Raji (cell line): Measurements from ENCODE around the gene PAK5.

ENCODE experiments used
- POLR2A ChIP-seq: IDR thresholded peaks from 2 replicates; pipeline ENCODE4 v1.6.1; 2011; ENCODE audit warnings: low read depth, low read length, control low read depth; ENCODE audit not compliant: insufficient read depth

The PAK5 gene

GRCh38 chr20:9672027-9672426 is 166.8 kb downstream of the PAK5 start:
- TF ChIP-seq POLR2A: no peak

GRCh38 chr20:9668381-9668780 is 170.5 kb downstream of the PAK5 start:
- no peak for TF ChIP-seq POLR2A

GRCh38 chr20:9663423-9663822 is 175.5 kb downstream of the PAK5 start:
- no peak for TF ChIP-seq POLR2A

GRCh38 chr20:9660236-9660868 is 178.5 kb downstream of the PAK5 start:
- TF ChIP-seq POLR2A: no peak

GRCh38 chr20:9647741-9648140 is 191.1 kb downstream of the PAK5 start:
- TF ChIP-seq POLR2A: no peak

GRCh38 chr20:9646375-9646774 is 192.5 kb downstream of the PAK5 start:
- TF ChIP-seq POLR2A: no peak

GRCh38 chr20:9642882-9643281 is 196.0 kb downstream of the PAK5 start:
- no peak for TF ChIP-seq POLR2A

GRCh38 chr20:9637889-9638288 is 201.0 kb downstream of the PAK5 start:
- no peak for TF ChIP-seq POLR2A

- TF ChIP-seq POLR2A: no peak
Observed at GRCh38 chr20:9635750-9636149, 203.1 kb downstream of the PAK5 start.

GRCh38 chr20:9634327-9634726 is 204.5 kb downstream of the PAK5 start:
- no peak for TF ChIP-seq POLR2A

GRCh38 chr20:9632991-9633390 is 205.9 kb downstream of the PAK5 start:
- no peak for TF ChIP-seq POLR2A

- no peak for TF ChIP-seq POLR2A
Observed at GRCh38 chr20:9632265-9632664, 206.6 kb downstream of the PAK5 start.

GRCh38 chr20:9630554-9630953 is 208.3 kb downstream of the PAK5 start:
- no peak for TF ChIP-seq POLR2A

- TF ChIP-seq POLR2A: no peak
Observed at GRCh38 chr20:9629831-9630230, 209.0 kb downstream of the PAK5 start.

GRCh38 chr20:9628589-9628988 is 210.3 kb downstream of the PAK5 start:
- TF ChIP-seq POLR2A: no peak

- TF ChIP-seq POLR2A: no peak
Observed at GRCh38 chr20:9628141-9628540, 210.7 kb downstream of the PAK5 start.

GRCh38 chr20:9627219-9627618 is 211.7 kb downstream of the PAK5 start:
- TF ChIP-seq POLR2A: no peak
